Muscle layer of duodenum (tissue), 2 donors: ENCODE measurements around the gene HEATR5A.
A peak's percentile ranks its signal among the peaks of the same experiment; 100 is the strongest.
"Not testable (repeated sequence)": the region's sequence is repeated elsewhere in the genome, so short reads cannot be mapped to it uniquely, and the experiment has no call there.

Experiments
- H3K27ac ChIP-seq: one replicate; pipeline ENCODE4 v1.7.0; 2013; ENCODE audit warnings: mild to moderate bottlenecking, low read length
- H3K27me3 ChIP-seq: one replicate; pipeline ENCODE4 v1.7.0; 2013; ENCODE audit warnings: low read depth, mild to moderate bottlenecking, control low read depth, low read length
- H3K36me3 ChIP-seq, 2 donors: one replicate each; pipeline ENCODE4 v1.7.0; 2013; ENCODE audit warnings: low read length in 2 of 2, control low read depth in 1 of 2, mild to moderate bottlenecking in 1 of 2; ENCODE audit not compliant: insufficient read depth in 2 of 2, control insufficient read depth in 1 of 2
- H3K4me1 ChIP-seq, 2 donors: one replicate each; pipeline ENCODE4 v1.7.0; 2013; ENCODE audit warnings: low read length in 2 of 2, mild to moderate bottlenecking in 2 of 2, control low read depth in 1 of 2, moderate library complexity in 1 of 2; ENCODE audit not compliant: insufficient read depth in 2 of 2, control insufficient read depth in 1 of 2
- H3K4me3 ChIP-seq, 2 donors: one replicate each; pipeline ENCODE4 v1.7.0; 2013; ENCODE audit warnings: low read length in 2 of 2, low read depth in 1 of 2, mild to moderate bottlenecking in 1 of 2
- H3K9me3 ChIP-seq, 2 donors: one replicate each; pipeline ENCODE4 v1.7.0; 2013; ENCODE audit warnings: low read length in 2 of 2, control low read depth in 1 of 2, mild to moderate bottlenecking in 1 of 2; ENCODE audit not compliant: control insufficient read depth in 1 of 2
- donor health status: healthy.

The HEATR5A gene

DNA sequence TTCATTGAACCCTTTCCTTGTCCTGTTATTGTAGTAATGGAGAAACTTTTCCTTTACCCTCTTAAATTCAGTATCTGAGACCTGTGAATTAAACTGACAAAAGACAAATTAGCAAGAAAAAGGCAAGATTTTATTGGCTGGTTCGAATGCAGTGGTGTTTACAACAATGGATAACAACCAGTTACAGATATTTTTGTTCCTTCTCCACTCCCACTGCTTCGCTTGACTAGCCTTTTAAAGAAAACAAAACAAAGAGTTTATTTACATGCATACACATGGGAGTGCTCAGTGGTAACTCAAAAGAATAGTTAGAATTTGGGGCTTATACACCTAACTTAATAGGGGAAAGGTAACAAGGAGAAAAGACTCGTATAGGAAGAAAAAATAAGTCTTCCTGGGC is 175.7 kb downstream of the HEATR5A start:
- Histone ChIP-seq H3K4me3 (no peak overlapping the region), H3K9me3 (no peaks in the 10 kb centered on the region), H3K27me3 (no peaks in the 10 kb centered on the region), H3K36me3 (no peaks in the 10 kb centered on the region), H3K4me1 (peaks cover 5 to 8% of the 10 kb centered on the region in 2 donors), H3K27ac (no peak overlapping the region)

DNA sequence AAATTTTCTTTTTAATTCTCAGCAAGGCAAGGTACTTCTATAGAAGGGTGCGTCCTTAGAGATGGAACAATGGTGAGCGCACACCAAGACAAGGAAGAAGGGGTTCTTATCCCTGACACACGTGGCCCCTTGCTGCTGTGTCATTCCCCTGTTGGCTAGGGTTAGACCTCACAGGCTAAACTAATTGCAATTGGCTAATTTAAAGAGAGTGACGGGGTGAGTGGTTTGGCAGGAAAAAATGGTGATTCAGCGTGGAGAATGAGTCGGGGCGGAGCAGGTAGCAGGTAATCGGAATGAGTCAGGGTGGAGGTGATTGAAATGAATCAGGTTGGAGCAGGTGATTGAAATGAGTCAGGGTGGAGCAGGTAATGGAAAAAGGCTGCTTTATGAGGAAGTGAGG is 176.5 kb downstream of the HEATR5A start:
- Histone ChIP-seq H3K4me3 (no peak overlapping the region), H3K9me3 (no peaks in the 10 kb centered on the region), H3K36me3 (no peaks in the 10 kb centered on the region), H3K27ac (no peak overlapping the region), H3K4me1 (peaks cover 5 to 8% of the 10 kb centered on the region in 2 donors), H3K27me3 (no peaks in the 10 kb centered on the region)

DNA sequence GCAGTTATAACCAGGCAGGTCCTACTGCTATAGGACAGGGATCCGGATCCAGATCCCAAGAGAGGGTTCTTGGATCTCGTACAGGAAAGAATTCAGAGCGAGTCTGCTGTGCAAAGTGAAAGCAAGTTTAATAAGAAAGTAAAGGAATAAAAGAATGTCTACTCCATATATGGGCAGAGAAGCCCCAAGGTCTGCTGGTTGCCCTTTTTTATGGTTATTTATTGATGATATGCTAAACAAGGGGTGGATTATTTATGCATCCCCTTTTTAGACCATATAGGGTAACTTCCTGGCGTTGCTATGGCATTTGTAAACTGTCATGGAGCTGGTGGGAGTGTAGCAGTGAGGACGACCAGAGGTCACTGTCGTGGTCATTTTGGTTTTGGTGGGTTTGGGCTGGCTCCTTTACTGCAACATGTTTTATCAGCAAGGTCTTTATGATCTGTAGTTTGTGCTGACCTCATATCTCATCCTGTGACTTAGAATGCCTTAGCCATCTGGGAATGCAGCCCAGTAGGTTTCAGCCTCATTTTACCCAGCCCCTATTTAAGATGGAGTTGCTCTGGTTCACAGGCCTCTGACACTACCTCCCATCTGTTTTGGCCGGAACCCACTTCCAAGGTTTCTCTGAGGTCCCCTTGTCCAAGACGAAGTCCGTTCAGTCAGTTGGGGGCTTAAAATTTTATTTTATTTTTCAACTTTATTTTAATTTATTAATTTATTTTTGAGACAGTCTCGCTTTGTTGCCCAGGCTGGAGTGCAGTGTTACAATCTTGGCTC is 178.0 kb downstream of the HEATR5A start:
- peak overlapping the region; percentile 0 to 20 for H3K4me3 ChIP-seq
- H3K36me3 ChIP-seq, H3K4me1 ChIP-seq, H3K9me3 ChIP-seq, H3K27ac ChIP-seq, H3K27me3 ChIP-seq: not testable (repeated sequence)
